Measurements from ENCODE around the gene TBC1D5. TPM values are rescaled to one million over a fixed set of nuclear protein-coding genes. Genes with fewer than 3 reads are reported as not detected.

Gene TBC1D5
- total RNA-seq, 1 experiment from 2014 or later, result 38.3 TPM

GRCh38 chr3:17232442-17232841 is 510.0 kb downstream of the TBC1D5 start:
- no peak overlapping the region for H3K4me3 Mint-ChIP-seq (ENCODE audit: low read depth, unreplicated experiment)
- no peak overlapping the region for H3K27ac Mint-ChIP-seq (ENCODE audit: unreplicated experiment)
- CTCF ChIA-PET, result no interaction called here
- DNase-seq, result no peak
- no peak for TF ChIP-seq CTCF (IDR thresholded peaks at IDR 0.05; ENCODE audit: unreplicated experiment)
- no peaks in the 10 kb centered on the region for H3K4me1 Mint-ChIP-seq (ENCODE audit: low read depth, unreplicated experiment)
- intact Hi-C loops (cut with micrococcal nuclease; ENCODE audit: unreplicated experiment), result loop anchor here (10.0 kb wide), 1 partner anchor 348 kb away; the partner anchor contains the start of gene PLCL2
- no TSS peak for BruUV-seq (replicated peaks)
- no peaks in the 10 kb centered on the region for H3K27me3 Mint-ChIP-seq (ENCODE audit: unreplicated experiment)
- no peaks in the 10 kb centered on the region for H3K9me3 Mint-ChIP-seq (ENCODE audit: low read depth, unreplicated experiment)
- no peaks in the 10 kb centered on the region for H3K36me3 Mint-ChIP-seq (ENCODE audit: insufficient read depth, unreplicated experiment)

GRCh38 chr3:17231537-17232261 is 510.7 kb downstream of the TBC1D5 start:
- no peak overlapping the region for H3K27ac Mint-ChIP-seq (ENCODE audit: unreplicated experiment)
- H3K36me3 Mint-ChIP-seq (ENCODE audit: insufficient read depth, unreplicated experiment), result no peaks in the 10 kb centered on the region
- H3K27me3 Mint-ChIP-seq (ENCODE audit: unreplicated experiment), result no peaks in the 10 kb centered on the region
- H3K9me3 Mint-ChIP-seq (ENCODE audit: low read depth, unreplicated experiment), result no peaks in the 10 kb centered on the region
- no peak for DNase-seq
- no peak for TF ChIP-seq CTCF (IDR thresholded peaks at IDR 0.05; ENCODE audit: unreplicated experiment)
- no peaks in the 10 kb centered on the region for H3K4me1 Mint-ChIP-seq (ENCODE audit: low read depth, unreplicated experiment)
- H3K4me3 Mint-ChIP-seq (ENCODE audit: low read depth, unreplicated experiment), result no peak overlapping the region
- CTCF ChIA-PET, result no interaction called here
- BruUV-seq (replicated peaks), result no TSS peak
- intact Hi-C loops (cut with micrococcal nuclease; ENCODE audit: unreplicated experiment), result loop anchor here (10.0 kb wide), 1 partner anchor 347 kb away; the partner anchor contains the start of gene PLCL2

- DNase-seq, result no peak
- BruUV-seq (replicated peaks), result no TSS peak
- no peaks in the 10 kb centered on the region for H3K36me3 Mint-ChIP-seq (ENCODE audit: insufficient read depth, unreplicated experiment)
- no peak overlapping the region for H3K4me3 Mint-ChIP-seq (ENCODE audit: low read depth, unreplicated experiment)
- intact Hi-C loops (cut with micrococcal nuclease; ENCODE audit: unreplicated experiment), result no loop called here
- no peaks in the 10 kb centered on the region for H3K9me3 Mint-ChIP-seq (ENCODE audit: low read depth, unreplicated experiment)
- no peak overlapping the region for H3K27ac Mint-ChIP-seq (ENCODE audit: unreplicated experiment)
- H3K27me3 Mint-ChIP-seq (ENCODE audit: unreplicated experiment), result no peaks in the 10 kb centered on the region
- no peaks in the 10 kb centered on the region for H3K4me1 Mint-ChIP-seq (ENCODE audit: low read depth, unreplicated experiment)
- TF ChIP-seq CTCF (IDR thresholded peaks at IDR 0.05; ENCODE audit: unreplicated experiment), result no peak
- CTCF ChIA-PET, result interaction anchor here (0.6 kb wide), 1 partner anchor 415 kb away, joined by 3 read pairs; no protein-coding TSS in a partner anchor
Observed at GRCh38 chr3:17227472-17227871, 515.0 kb downstream of the TBC1D5 start.

GRCh38 chr3:17221529-17221928 is 520.9 kb downstream of the TBC1D5 start:
- Mint-ChIP-seq H3K9me3 (ENCODE audit: low read depth, unreplicated experiment) (peaks cover 3% of the 10 kb centered on the region), H3K4me3 (ENCODE audit: low read depth, unreplicated experiment) (no peak overlapping the region), H3K4me1 (ENCODE audit: low read depth, unreplicated experiment) (no peaks in the 10 kb centered on the region), H3K36me3 (ENCODE audit: insufficient read depth, unreplicated experiment) (no peaks in the 10 kb centered on the region), H3K27me3 (ENCODE audit: unreplicated experiment) (no peaks in the 10 kb centered on the region), H3K27ac (ENCODE audit: unreplicated experiment) (no peak overlapping the region)
- DNase-seq, result no peak
- intact Hi-C loops (cut with micrococcal nuclease; ENCODE audit: unreplicated experiment), result no loop called here
- no peak for TF ChIP-seq CTCF (IDR thresholded peaks at IDR 0.05; ENCODE audit: unreplicated experiment)
- no TSS peak for BruUV-seq (replicated peaks)
- CTCF ChIA-PET, result interaction anchor here (0.7 kb wide), 1 partner anchor 291 kb away, joined by 4 read pairs; no protein-coding TSS in a partner anchor

All from Calu3 (cell line).